Panc1 (cell line): ENCODE measurements around the gene EHD2. TPM values are rescaled to one million over a fixed set of nuclear protein-coding genes. Genes with fewer than 3 reads are reported as not detected.

ENCODE experiments used
- ATAC-seq: fragments of 200-7000 bp; cut with Tn5 transposase; 2 replicates; pipeline ENCODE4 v1.9.1; 2020; ENCODE audit warnings: mild to moderate bottlenecking, moderate library complexity
- BruUV-seq: library from RNA; stranded (reverse); fragments of 400-500 nt; replicated peaks from 2 replicates; lab custom pipeline; 2021; lab: Mats Ljungman, UMichigan
- CTCF ChIA-PET: fragments of 300-600 bp; sonication (Branson Sonifier 250); formaldehyde crosslinking; loops from one replicate; lab custom pipeline; 2022; ENCODE audit warnings: antibody characterized with exemption; lab: Charles Lee
- POLR2A ChIA-PET: fragments of 300-600 bp; sonication (Branson Sonifier 250); formaldehyde crosslinking; loops from one replicate; lab custom pipeline; 2022; ENCODE audit warnings: antibody characterized with exemption; lab: Charles Lee
- DNase-seq: peaks from one replicate; pipeline ENCODE4 v3.0.0-alpha.2; 2010; ENCODE audit warnings: low read depth, low spot score
- H3K27ac ChIP-seq: 2 replicates; pipeline ENCODE4 v1.5.1; 2011; ENCODE audit warnings: mild to moderate bottlenecking, low read length, inconsistent platforms
- H3K27me3 ChIP-seq: fragments of 200-500 bp; sonication (Bioruptor generic); 2 replicates; pipeline ENCODE4 v1.6.0; 2014; ENCODE audit warnings: low read length, inconsistent platforms; ENCODE audit not compliant: control insufficient read depth, insufficient read depth
- H3K36me3 ChIP-seq: fragments of 200-500 bp; sonication (Bioruptor generic); 2 replicates; pipeline ENCODE4 v1.5.1; 2014; ENCODE audit warnings: inconsistent platforms, mild to moderate bottlenecking, low read length, moderate library complexity; ENCODE audit not compliant: control insufficient read depth, insufficient read depth
- H3K4me1 ChIP-seq: 2 replicates; pipeline ENCODE4 v1.5.1; 2011; ENCODE audit warnings: inconsistent platforms, mild to moderate bottlenecking, low read length, moderate library complexity; ENCODE audit not compliant: control insufficient read depth, insufficient read depth
- H3K4me3 ChIP-seq, 2 experiments: 2 replicates each; pipeline ENCODE4 v1.5.1; 2011 to 2012; ENCODE audit warnings: low read depth in 2 of 2, low read length in 2 of 2, mild to moderate bottlenecking in 2 of 2, inconsistent platforms in 1 of 2, moderate library complexity in 1 of 2
- H3K9me3 ChIP-seq: fragments of 200-500 bp; sonication (Bioruptor generic); 2 replicates; pipeline ENCODE4 v1.5.1; 2014; ENCODE audit warnings: low read depth, mild to moderate bottlenecking, inconsistent platforms, low read length, moderate library complexity; ENCODE audit not compliant: control insufficient read depth, insufficient read depth
- CTCF ChIP-seq: fragments of 450-650 bp; IDR thresholded peaks from 2 replicates; pipeline ENCODE4 v1.5.1; 2017; ENCODE audit warnings: mild to moderate bottlenecking
- POLR2AphosphoS5 ChIP-seq: IDR thresholded peaks from 2 replicates; pipeline ENCODE4 v1.6.1; 2012; ENCODE audit warnings: mild to moderate bottlenecking, low read depth, low read length, moderate library complexity
- SIN3A ChIP-seq: IDR thresholded peaks from 2 replicates; pipeline ENCODE4 v1.6.1; 2012; ENCODE audit warnings: low read depth, mild to moderate bottlenecking, low read length, moderate library complexity, borderline replicate concordance; ENCODE audit not compliant: insufficient read depth
- TCF7L2 ChIP-seq: IDR thresholded peaks from 2 replicates; pipeline ENCODE4 v1.6.1; 2011; ENCODE audit warnings: mild to moderate bottlenecking, low read depth, low read length, inconsistent platforms
- in situ Hi-C: cut with HindIII; loops from 2 replicates; pipeline ENCODE4 v1.10.0; 2016; ENCODE audit warnings: low sequenced_read_pairs, low pct_unique_long_range_greater_than_20kb
- intact Hi-C: fragments of 100-400 bp; cut with micrococcal nuclease; formaldehyde crosslinking; loops from one replicate; pipeline ENCODE4 v1.10.0; 2022; ENCODE audit not compliant: unreplicated experiment
- total RNA-seq: library from RNA; stranded (reverse); gene quantifications from one replicate; pipeline ENCODE4 v1.2.1, GENCODE V29; 2021; ENCODE audit not compliant: unreplicated experiment
- TF ChIP-seq, protein P1 (sequence below), 2 experiments: IDR thresholded peaks; 2 replicates each; pipeline ENCODE4 v1.6.1; 2011 to 2012; ENCODE audit warnings: low read depth in 2 of 2, control low read depth in 1 of 2, low read length in 1 of 2, mild to moderate bottlenecking in 1 of 2, moderate library complexity in 1 of 2; ENCODE audit not compliant: insufficient read depth in 1 of 2

The EHD2 gene
- total RNA-seq, 1 experiment from 2014 or later = 41.8 TPM

- no peak for ATAC-seq
- ChIA-PET CTCF (interaction anchor here (0.7 kb wide), 1 partner anchor 8 kb away, joined by 4 read pairs; no protein-coding TSS in a partner anchor), POLR2A (no interaction called here)
- H3K36me3 ChIP-seq = no peaks in the 10 kb centered on the region
- no peak overlapping the region for H3K27ac ChIP-seq
- no peak for DNase-seq
- H3K4me1 ChIP-seq = no peaks in the 10 kb centered on the region
- H3K4me3 ChIP-seq = no peak overlapping the region
- TF ChIP-seq TCF7L2 (no peak), CTCF (no peak), POLR2AphosphoS5 (no peak), SIN3A (no peak)
- TF ChIP-seq, protein P1, sequence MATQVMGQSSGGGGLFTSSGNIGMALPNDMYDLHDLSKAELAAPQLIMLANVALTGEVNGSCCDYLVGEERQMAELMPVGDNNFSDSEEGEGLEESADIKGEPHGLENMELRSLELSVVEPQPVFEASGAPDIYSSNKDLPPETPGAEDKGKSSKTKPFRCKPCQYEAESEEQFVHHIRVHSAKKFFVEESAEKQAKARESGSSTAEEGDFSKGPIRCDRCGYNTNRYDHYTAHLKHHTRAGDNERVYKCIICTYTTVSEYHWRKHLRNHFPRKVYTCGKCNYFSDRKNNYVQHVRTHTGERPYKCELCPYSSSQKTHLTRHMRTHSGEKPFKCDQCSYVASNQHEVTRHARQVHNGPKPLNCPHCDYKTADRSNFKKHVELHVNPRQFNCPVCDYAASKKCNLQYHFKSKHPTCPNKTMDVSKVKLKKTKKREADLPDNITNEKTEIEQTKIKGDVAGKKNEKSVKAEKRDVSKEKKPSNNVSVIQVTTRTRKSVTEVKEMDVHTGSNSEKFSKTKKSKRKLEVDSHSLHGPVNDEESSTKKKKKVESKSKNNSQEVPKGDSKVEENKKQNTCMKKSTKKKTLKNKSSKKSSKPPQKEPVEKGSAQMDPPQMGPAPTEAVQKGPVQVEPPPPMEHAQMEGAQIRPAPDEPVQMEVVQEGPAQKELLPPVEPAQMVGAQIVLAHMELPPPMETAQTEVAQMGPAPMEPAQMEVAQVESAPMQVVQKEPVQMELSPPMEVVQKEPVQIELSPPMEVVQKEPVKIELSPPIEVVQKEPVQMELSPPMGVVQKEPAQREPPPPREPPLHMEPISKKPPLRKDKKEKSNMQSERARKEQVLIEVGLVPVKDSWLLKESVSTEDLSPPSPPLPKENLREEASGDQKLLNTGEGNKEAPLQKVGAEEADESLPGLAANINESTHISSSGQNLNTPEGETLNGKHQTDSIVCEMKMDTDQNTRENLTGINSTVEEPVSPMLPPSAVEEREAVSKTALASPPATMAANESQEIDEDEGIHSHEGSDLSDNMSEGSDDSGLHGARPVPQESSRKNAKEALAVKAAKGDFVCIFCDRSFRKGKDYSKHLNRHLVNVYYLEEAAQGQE (IDR thresholded peaks at IDR 0.05; ENCODE audit: insufficient read depth in 1 of 2, low read depth in 2 of 2, low read length in 1 of 2) = no peak
- intact Hi-C loops = no loop called here
- BruUV-seq = no TSS peak
- H3K9me3 ChIP-seq = no peaks in the 10 kb centered on the region
- H3K27me3 ChIP-seq = no peaks in the 10 kb centered on the region
- in situ Hi-C loops = no loop called here
Measured at GRCh38 chr19:47679251-47679900, 33.8 kb upstream of the EHD2 start.

GRCh38 chr19:47679922-47680857 lies 33.0 kb upstream of the EHD2 start:
- in situ Hi-C loops = no loop called here
- BruUV-seq = no TSS peak

More at GRCh38 chr19:47679922-47680857, 33.0 kb upstream of the EHD2 start:
- CTCF ChIA-PET = no interaction called here
- Histone ChIP-seq H3K27me3 (no peaks in the 10 kb centered on the region), H3K4me3 (no peak overlapping the region), H3K36me3 (no peaks in the 10 kb centered on the region), H3K27ac (no peak overlapping the region), H3K9me3 (no peaks in the 10 kb centered on the region), H3K4me1 (no peaks in the 10 kb centered on the region)
- TF ChIP-seq, protein P1 (IDR thresholded peaks at IDR 0.05; ENCODE audit: insufficient read depth in 1 of 2, low read depth in 2 of 2, low read length in 1 of 2) = no peak
- TF ChIP-seq POLR2AphosphoS5 = no peak
- TF ChIP-seq TCF7L2 = no peak
- no peak for TF ChIP-seq CTCF
- TF ChIP-seq SIN3A = no peak
- intact Hi-C loops = no loop called here
- no peak for DNase-seq
- ATAC-seq = no peak
- POLR2A ChIA-PET = no interaction called here
